GM19324 (cell line): ENCODE data around the gene CHL1.

ENCODE experiments used
- ATAC-seq: cut with Tn5 transposase; IDR thresholded peaks from one replicate; pipeline ENCODE4 v1.9.1; 2021; ENCODE audit warnings: mild to moderate bottlenecking, moderate library complexity; ENCODE audit not compliant: unreplicated experiment, low FRiP score

The CHL1 gene

DNA sequence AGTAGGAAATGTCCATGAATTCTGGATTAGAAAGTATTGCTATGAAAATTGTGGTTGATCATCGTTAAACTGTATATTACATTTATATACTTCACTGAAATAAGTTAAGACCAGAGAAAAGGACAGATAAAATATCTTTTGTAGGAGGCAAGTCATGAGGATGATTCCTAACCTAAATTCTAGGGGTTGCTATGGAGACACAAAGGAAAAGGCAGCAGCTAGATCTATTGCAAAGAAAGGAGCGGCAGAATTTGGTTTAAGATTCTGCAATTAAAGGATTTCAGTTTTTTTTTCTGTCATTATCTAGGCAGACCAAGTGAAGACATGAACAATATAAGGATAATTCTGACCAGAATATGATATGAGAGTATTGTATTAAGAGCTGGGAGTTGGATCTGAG is 136.1 kb downstream of the CHL1 start:
- ATAC-seq: no peak

DNA sequence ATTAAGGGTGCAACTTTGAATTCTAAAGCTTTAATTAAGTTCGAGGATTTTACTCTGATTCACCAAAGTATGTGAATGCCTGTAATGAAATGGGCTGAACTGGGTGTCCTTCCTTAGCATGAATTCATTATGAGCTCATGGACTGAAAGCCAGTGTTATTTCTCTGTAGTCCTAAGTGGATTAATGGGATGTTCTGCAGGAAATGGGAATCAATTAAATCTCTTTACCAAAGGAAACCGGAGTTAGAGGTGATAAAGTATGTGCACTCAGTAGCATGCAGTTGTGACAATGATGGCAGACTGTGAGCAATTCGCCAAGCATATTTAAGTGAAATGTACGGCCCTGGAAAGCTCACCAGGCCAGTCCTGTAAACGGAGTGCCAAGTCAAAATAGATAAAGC is 138.7 kb downstream of the CHL1 start:
- no peak for ATAC-seq

DNA sequence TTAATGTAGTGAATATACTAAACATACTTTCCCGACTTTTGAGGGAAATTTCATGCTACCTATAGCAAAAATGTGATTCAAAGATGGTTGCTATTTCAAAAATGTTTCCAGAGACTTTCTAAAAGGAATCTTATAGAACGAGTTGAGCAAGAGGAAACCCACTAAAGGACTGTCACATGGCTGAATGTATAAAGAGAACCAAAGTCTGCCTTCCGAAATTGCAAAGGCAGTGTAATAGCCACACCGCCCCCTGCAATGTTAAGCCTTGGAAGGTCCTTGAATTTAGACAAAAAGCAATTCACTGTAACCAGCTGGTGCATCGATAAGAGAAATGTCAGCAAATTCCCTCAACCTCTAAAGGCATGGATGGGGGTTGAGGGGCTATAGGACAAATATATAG is 142.8 kb downstream of the CHL1 start:
- no peak for ATAC-seq

- ATAC-seq: no peak
Observed at GRCh38 chr3:341998-342397, 145.4 kb downstream of the CHL1 start.

- no peak for ATAC-seq
Observed at GRCh38 chr3:346186-346585, 149.6 kb downstream of the CHL1 start.

DNA sequence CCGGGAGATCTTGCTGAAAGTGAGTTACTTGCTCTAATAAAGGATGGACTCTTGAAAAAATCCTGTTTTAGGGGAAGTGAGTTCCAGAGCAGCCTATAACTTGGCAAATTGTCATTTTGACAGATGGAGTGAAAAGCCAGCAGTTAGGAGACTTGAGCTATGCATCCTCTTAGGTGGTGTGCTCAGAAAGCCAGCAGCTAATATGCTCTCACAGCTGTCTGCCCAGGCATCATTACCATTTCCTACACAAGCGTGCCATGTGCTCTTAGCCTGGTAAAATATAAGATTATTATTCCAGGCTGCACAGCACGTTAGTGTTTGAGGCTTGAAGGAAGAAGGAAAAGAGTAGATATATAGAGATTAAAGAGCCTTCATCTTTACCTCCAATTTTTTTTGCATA is 151.0 kb downstream of the CHL1 start:
- no peak for ATAC-seq

GRCh38 chr3:350871-351371 is 154.4 kb downstream of the CHL1 start:
- no peak for ATAC-seq

DNA sequence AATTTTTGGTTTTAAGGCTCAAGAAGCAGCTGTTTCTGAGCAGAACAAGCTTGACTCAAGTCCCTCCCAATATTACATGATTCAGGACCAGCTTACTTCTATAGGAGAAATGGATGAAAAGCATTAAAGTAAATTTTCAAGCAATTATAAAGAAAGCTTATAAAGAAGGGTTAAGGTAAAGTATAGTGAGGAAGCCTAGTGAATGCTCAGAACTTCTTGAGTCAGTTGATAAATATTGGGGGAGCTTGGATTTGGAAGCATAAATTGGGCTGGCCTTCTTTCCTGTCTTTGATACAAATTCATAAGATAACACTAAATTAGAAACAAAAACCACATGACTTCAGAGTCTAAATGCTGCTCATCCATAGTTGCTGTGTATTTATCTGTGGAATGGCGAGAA is 156.0 kb downstream of the CHL1 start:
- no peak for ATAC-seq

GRCh38 chr3:353191-353739 is 156.7 kb downstream of the CHL1 start:
- no peak for ATAC-seq

GRCh38 chr3:354432-354831 is 157.9 kb downstream of the CHL1 start:
- ATAC-seq: peak; percentile 64

DNA sequence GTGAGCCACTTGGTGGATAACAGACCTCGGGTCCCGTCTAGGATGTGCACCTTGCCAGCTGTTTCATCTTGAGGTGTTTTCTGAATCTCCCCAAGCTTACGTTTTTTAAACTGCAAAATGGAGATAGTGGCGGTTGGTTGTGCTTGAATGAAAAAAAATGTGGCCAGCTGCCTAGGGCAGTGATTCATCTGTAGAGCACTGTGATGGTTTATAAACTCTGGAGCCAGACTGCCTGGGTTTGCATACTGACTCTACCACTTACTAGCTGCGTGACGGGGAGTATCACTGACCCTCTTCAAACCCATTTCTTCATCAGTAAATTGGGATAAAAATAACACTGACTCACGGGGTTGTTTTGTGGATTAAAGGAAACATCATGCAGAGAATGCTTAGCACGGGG is 159.1 kb downstream of the CHL1 start:
- no peak for ATAC-seq

- ATAC-seq: no peak
Observed at GRCh38 chr3:356952-357351, 160.4 kb downstream of the CHL1 start.

DNA sequence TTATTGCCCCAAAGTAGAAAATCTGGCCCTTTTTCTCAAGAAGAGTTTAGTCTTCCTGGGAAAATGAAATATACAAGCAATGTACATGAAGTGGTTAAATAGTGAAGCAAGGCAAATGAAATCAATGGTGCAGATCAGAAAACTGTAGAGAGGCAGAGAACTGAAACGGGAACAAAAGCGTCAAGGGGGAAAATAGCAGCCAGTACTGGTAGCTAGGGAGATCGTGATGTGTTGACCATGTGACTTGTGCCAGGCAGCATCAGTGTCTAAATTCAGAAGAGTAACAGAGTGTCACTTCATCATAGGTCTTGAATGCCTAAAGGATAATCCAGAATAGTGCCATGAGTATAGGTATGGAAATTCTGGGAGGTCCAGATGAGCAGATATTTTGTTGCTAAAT is 163.1 kb downstream of the CHL1 start:
- ATAC-seq: peak; percentile 89

DNA sequence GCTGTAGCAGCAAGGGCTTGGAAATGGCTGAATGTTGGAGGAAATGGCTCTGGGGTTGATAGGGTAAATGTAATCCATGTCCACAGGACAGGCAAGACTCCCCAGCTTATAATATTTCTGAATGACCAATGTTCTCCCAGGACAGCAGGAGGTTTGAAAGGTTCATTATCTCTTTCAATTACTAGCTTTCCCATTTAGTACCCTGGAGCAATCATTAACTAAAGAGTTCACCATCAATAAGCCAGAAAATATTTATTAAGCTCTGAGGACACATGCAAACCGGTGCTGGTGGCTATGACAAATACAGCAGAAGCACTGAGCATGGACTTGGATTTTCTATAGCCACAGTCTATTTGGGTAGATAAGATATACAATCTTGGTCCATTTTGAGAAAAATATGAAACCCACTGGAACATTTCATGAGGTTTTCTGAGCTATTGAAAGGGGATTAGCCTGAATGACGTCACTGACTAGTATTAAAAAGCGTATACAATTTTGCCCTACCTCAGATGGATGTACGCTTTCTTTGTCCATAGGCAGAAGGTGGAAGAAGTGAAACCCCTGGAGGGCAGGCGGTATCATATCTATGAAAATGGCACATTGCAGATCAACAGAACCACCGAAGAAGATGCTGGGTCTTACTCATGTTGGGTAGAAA is 166.2 kb downstream of the CHL1 start:
- ATAC-seq: no peak

DNA sequence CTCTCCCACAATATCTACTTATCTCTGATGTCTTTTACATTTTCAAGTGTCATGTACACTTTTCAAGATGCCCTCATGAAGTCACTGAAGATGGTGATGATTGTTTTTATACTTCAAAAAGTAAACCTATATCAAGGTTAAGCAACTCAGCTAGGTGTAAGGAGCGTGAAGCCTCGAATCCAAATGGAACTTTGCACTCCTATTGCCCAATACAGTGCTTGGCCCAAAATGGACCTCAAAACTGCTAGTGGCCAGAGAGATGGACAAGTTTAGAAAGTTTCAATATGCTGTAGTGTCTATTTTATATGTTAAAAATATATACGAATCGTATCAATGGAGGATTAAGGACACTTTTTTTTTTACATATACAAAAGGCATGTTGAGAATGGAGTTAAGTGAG is 167.7 kb downstream of the CHL1 start:
- ATAC-seq: no peak

DNA sequence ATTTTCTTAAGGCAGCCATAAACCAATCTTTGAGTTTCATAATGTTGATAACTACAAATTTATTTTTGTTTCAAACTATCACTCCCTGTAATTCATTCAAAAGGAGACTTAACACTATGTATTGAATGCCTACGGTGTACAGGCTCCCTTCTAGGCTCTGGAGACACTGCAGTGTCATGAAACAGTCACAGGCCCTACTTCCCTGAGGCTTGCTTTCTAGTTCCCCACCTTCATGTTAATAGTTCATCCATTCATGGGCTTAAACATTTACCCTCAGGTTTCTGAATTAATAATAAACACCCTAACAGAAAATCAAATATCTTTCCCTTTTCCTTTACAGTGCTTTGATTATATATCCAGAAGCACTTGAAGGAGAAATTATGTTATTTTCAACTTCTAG is 168.7 kb downstream of the CHL1 start:
- ATAC-seq: peak; percentile 55

DNA sequence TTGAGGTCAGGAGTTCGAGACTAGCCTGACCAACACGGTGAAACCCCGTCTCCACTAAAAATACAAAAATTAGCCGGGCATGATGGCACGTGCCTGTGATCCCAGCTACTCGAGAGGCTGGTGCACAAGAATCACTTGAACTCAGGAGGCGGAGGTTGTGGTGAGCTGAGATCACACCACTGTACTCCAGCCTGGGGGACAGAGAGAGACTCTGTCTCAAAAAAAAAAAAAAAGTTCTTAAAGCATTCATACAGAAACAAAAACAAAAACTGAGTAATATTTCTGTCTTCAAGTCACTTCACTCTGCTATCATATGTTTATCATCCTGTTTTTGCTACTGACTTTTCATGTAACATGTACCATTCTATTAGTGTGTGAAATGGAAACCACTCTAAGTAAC is 169.7 kb downstream of the CHL1 start:
- ATAC-seq: peak; percentile 62

- ATAC-seq: no peak
Observed at GRCh38 chr3:373193-373779, 176.7 kb downstream of the CHL1 start.

GRCh38 chr3:374459-374858 is 177.9 kb downstream of the CHL1 start:
- no peak for ATAC-seq

DNA sequence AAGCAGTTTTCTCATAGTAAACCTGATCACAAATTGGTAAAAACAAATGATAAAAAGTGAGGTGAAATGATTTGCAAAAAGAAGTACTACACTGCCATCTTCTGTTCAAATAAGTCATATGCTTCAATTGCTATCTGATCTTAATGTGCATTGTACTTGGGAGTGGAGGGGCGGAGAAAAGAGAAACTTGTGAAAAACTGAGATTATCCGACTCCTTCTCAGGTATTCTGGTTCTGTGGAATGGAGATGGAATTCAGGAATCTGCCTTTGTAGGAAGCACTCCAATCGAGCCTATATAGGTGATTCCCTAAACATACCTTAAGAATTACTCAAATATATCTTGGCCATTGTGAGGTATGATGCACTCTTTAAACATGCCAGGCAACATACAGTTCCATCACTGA is 180.6 kb downstream of the CHL1 start:
- ATAC-seq: no peak

GRCh38 chr3:380801-381200 is 184.2 kb downstream of the CHL1 start:
- ATAC-seq: no peak

DNA sequence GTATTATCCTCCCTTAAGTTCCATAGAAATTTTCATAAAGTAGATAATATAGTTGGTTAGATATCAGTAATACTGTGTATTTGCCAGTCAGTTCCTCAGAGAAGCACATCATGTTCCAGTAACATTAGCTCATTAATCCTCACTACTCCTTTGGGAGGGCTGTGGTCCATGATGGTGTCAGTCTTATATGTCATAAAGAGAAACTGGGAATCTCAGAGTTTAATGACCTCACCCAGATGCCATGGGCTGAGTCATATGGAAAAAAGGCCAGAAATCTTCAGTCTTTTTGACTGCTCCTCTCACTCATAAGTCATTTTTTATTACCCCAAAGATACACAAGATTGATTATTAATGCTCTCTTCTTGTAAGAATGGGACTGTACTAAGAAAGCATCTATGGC is 188.6 kb downstream of the CHL1 start:
- no peak for ATAC-seq
